Measurements from ENCODE around the gene MDH1B.

MDH1B gene

GRCh38 chr2:206693399-206694137 lies 71.6 kb downstream of the MDH1B start:
- DNase-seq: peak; percentile 47

- DNase-seq: no peak
These were observed 72.2 kb downstream of the MDH1B start for GRCh38 chr2:206692971-206693370.

- no peak for DNase-seq
These were observed 76.1 kb downstream of the MDH1B start for GRCh38 chr2:206688990-206689389.

- no peak for DNase-seq
These were observed 76.7 kb downstream of the MDH1B start for GRCh38 chr2:206688453-206688852.

All from GDM1 (cell line).